ENCODE results near the gene ECE1. TPM values are rescaled to one million over a fixed set of nuclear protein-coding genes. Genes with fewer than 3 reads are reported as not detected.

ECE1 gene
- total and polyA plus RNA-seq, 2 of the 13 experiments (the other 11 are each of a cell fraction or from before 2014, with no cell fraction given): 13.5 to 21.2 TPM

DNA sequence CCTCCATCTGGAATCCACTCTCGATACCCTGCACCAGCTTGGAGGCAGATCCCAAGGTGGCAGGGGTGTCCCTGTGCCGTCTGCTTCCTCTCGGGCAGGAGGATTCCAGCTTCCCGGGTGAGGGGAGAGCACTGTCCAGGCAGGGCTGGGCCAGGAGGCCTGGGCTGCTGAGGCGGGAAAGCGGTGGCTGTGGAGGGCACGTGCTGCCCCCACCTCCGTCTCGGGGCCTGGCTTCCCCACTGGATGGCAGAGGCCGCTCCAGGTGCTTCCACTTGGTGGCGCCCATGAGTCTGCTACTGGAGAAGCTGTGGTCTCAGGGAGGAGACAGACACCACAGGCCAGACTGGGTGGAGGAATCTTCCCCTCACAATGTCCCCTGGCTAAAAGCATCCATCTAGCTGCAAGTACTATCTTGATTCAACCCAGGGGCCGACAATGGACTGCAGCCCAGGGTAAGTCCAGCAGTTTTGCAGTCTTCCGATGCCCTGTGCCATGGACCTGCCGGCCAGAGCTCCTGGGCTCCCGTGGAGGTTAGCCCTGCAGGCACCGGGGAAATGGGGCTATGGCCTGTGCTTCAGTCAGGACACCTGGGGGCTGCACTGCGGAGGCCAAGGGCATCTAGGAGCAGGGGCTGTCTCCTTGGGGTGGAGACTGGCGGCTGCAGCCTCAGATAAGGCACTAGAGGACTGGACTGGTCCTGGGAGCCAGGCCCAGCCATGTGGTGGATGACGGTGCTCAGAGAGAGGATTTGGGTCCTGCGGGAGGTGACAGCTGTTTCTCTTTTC is 72.3 kb downstream of the ECE1 start (continued):
- TF ChIP-seq, protein P1, sequence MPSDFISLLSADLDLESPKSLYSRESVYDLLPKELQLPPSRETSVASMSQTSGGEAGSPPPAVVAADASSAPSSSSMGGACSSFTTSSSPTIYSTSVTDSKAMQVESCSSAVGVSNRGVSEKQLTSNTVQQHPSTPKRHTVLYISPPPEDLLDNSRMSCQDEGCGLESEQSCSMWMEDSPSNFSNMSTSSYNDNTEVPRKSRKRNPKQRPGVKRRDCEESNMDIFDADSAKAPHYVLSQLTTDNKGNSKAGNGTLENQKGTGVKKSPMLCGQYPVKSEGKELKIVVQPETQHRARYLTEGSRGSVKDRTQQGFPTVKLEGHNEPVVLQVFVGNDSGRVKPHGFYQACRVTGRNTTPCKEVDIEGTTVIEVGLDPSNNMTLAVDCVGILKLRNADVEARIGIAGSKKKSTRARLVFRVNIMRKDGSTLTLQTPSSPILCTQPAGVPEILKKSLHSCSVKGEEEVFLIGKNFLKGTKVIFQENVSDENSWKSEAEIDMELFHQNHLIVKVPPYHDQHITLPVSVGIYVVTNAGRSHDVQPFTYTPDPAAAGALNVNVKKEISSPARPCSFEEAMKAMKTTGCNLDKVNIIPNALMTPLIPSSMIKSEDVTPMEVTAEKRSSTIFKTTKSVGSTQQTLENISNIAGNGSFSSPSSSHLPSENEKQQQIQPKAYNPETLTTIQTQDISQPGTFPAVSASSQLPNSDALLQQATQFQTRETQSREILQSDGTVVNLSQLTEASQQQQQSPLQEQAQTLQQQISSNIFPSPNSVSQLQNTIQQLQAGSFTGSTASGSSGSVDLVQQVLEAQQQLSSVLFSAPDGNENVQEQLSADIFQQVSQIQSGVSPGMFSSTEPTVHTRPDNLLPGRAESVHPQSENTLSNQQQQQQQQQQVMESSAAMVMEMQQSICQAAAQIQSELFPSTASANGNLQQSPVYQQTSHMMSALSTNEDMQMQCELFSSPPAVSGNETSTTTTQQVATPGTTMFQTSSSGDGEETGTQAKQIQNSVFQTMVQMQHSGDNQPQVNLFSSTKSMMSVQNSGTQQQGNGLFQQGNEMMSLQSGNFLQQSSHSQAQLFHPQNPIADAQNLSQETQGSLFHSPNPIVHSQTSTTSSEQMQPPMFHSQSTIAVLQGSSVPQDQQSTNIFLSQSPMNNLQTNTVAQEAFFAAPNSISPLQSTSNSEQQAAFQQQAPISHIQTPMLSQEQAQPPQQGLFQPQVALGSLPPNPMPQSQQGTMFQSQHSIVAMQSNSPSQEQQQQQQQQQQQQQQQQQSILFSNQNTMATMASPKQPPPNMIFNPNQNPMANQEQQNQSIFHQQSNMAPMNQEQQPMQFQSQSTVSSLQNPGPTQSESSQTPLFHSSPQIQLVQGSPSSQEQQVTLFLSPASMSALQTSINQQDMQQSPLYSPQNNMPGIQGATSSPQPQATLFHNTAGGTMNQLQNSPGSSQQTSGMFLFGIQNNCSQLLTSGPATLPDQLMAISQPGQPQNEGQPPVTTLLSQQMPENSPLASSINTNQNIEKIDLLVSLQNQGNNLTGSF (CRISPR knock-in tag; IDR thresholded peaks at IDR 0.05): no peak
- TF ChIP-seq FOXO1 (CRISPR knock-in tag; IDR thresholded peaks at IDR 0.05): no peak
- TF ChIP-seq ZNF17 (CRISPR knock-in tag; IDR thresholded peaks at IDR 0.05): no peak
- TF ChIP-seq, protein P2, sequence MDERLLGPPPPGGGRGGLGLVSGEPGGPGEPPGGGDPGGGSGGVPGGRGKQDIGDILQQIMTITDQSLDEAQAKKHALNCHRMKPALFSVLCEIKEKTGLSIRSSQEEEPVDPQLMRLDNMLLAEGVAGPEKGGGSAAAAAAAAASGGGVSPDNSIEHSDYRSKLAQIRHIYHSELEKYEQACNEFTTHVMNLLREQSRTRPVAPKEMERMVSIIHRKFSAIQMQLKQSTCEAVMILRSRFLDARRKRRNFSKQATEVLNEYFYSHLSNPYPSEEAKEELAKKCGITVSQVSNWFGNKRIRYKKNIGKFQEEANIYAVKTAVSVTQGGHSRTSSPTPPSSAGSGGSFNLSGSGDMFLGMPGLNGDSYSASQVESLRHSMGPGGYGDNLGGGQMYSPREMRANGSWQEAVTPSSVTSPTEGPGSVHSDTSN (CRISPR knock-in tag; IDR thresholded peaks at IDR 0.05): no peak
- TF ChIP-seq ZNF460 (CRISPR knock-in tag; IDR thresholded peaks at IDR 0.05; ENCODE audit: borderline replicate concordance): no peak
- no peak for TF ChIP-seq ZNF75D (CRISPR knock-in tag; IDR thresholded peaks at IDR 0.05; ENCODE audit: borderline replicate concordance)

Measured in HepG2 (cell line).